Epithelial cell of umbilical artery (primary cell): ENCODE data around the gene NEURL1B. TPM values are rescaled to one million over a fixed set of nuclear protein-coding genes. Genes with fewer than 3 reads are reported as not detected.

ENCODE experiments used
- total RNA-seq: library from RNA; depleted of rRNA; stranded (reverse); fragments of >200 nt; gene quantifications from 2 replicates; pipeline ENCODE4 v1.2.3, GENCODE V29; 2014

The NEURL1B gene
- 0.15 and 0.32 TPM in 2 replicates for total RNA-seq

GRCh38 chr5:172640822-172641358 is at the start of gene NEURL1B:
NEURL1B (plus strand) TSS chr5:172641263; CDS start chr5:172641407, 144 bp downstream.

Other genes with a start within 250 kb of the NEURL1B start
- 10.6 and 15.9 TPM in 2 replicates for gene SH3PXD2B, start 186.7 kb upstream of the NEURL1B start, total RNA-seq
- 55.5 and 68.4 TPM in 2 replicates for gene DUSP1, start 129.9 kb downstream of the NEURL1B start, total RNA-seq
- 74.7 and 95.6 TPM in 2 replicates for gene ERGIC1, start 193.0 kb downstream of the NEURL1B start, total RNA-seq